Neural cell (in vitro differentiated cells): Measurements from ENCODE around the gene VCX2. TPM values are rescaled to one million over a fixed set of nuclear protein-coding genes. Genes with fewer than 3 reads are reported as not detected.

Experiments used
- H2AFZ ChIP-seq: fragments of 200-600, 300-800 bp; sonication (generic), shearing (Covaris generic); 2 replicates; pipeline ENCODE4 v1.6.0; 2014; ENCODE audit warnings: low read depth, mild to moderate bottlenecking, antibody characterized with exemption, low read length, moderate library complexity
- H3F3A ChIP-seq: fragments of 200-600 bp; shearing (Covaris generic); 2 replicates; pipeline ENCODE4 v1.6.1; 2016; ENCODE audit warnings: mild to moderate bottlenecking, moderate library complexity, mixed read lengths, antibody characterized with exemption, low read length; ENCODE audit not compliant: insufficient read depth, poor library complexity, severe bottlenecking
- H3K27ac ChIP-seq: fragments of 200-600, 300-800 bp; sonication (generic), shearing (Covaris generic); 2 replicates; pipeline ENCODE4 v1.5.1; 2014; ENCODE audit warnings: mild to moderate bottlenecking, low read length, moderate library complexity
- H3K27me3 ChIP-seq: fragments of 300-800, 200-600 bp; sonication (generic), shearing (Covaris generic); 2 replicates; pipeline ENCODE4 v1.6.0; 2014; ENCODE audit warnings: mild to moderate bottlenecking, low read depth, low read length, moderate library complexity; ENCODE audit not compliant: insufficient read depth
- H3K36me3 ChIP-seq: fragments of 300-800, 200-600 bp; sonication (generic), shearing (Covaris generic); 2 replicates; pipeline ENCODE4 v1.5.1; 2014; ENCODE audit warnings: mild to moderate bottlenecking, antibody characterized with exemption, low read length, moderate library complexity; ENCODE audit not compliant: insufficient read depth
- H3K4me2 ChIP-seq: fragments of 300-800, 200-600 bp; sonication (generic), shearing (Covaris generic); 2 replicates; pipeline ENCODE4 v1.6.0; 2014; ENCODE audit warnings: mild to moderate bottlenecking, low read length
- H3K4me3 ChIP-seq: fragments of 300-800, 200-600 bp; sonication (generic), shearing (Covaris generic); 2 replicates; pipeline ENCODE4 v1.5.1; 2014; ENCODE audit warnings: mild to moderate bottlenecking, low read length, moderate library complexity
- H3K79me2 ChIP-seq: fragments of 200-600 bp; shearing (Covaris generic); replicated peaks from 2 replicates; pipeline ENCODE4 v1.6.0; 2014; ENCODE audit warnings: mild to moderate bottlenecking, low read length, moderate library complexity; ENCODE audit not compliant: insufficient read depth
- H3K9ac ChIP-seq: fragments of 300-800, 200-600 bp; sonication (generic), shearing (Covaris generic); 2 replicates; pipeline ENCODE4 v1.6.1; 2016; ENCODE audit warnings: mild to moderate bottlenecking, low read length, mixed read lengths
- H3K9me2 ChIP-seq: fragments of 200-600 bp; shearing (Covaris generic); 2 replicates; pipeline ENCODE4 v1.6.1; 2016; ENCODE audit warnings: mild to moderate bottlenecking, low read length, mixed read lengths; ENCODE audit not compliant: insufficient read depth
- H3K9me3 ChIP-seq: fragments of 200-600, 300-800 bp; sonication (generic), shearing (Covaris generic); 2 replicates; pipeline ENCODE4 v1.6.1; 2016; ENCODE audit warnings: mild to moderate bottlenecking, mixed run types, low read length, moderate library complexity, mixed read lengths
- H4K20me1 ChIP-seq: fragments of 200-600 bp; shearing (Covaris generic); 2 replicates; pipeline ENCODE4 v1.6.1; 2016; ENCODE audit warnings: mild to moderate bottlenecking, mixed run types; ENCODE audit not compliant: insufficient read depth
- EP300 ChIP-seq: fragments of 450-650 bp; conservative IDR thresholded peaks from 2 replicates; pipeline ENCODE4 v1.6.1; 2014; ENCODE audit warnings: antibody characterized with exemption, mild to moderate bottlenecking, moderate library complexity; ENCODE audit not compliant: poor library complexity, severe bottlenecking
- EZH2 ChIP-seq: fragments of 200-600, 300-800 bp; shearing (Covaris generic), sonication (generic); IDR thresholded peaks from 2 replicates; pipeline ENCODE4 v1.6.1; 2014; ENCODE audit warnings: antibody characterized with exemption, low read length, borderline replicate concordance, mild to moderate bottlenecking; ENCODE audit not compliant: insufficient read depth, poor library complexity, severe bottlenecking
- MXI1 ChIP-seq: fragments of 450-650 bp; conservative IDR thresholded peaks from 2 replicates; pipeline ENCODE4 v1.6.1; 2014; ENCODE audit warnings: antibody characterized with exemption, mild to moderate bottlenecking; ENCODE audit not compliant: poor library complexity, severe bottlenecking
- POLR2AphosphoS5 ChIP-seq: IDR thresholded peaks from 2 replicates; pipeline ENCODE4 v1.6.1; 2012
- RAD21 ChIP-seq: fragments of 450-650 bp; conservative IDR thresholded peaks from 2 replicates; pipeline ENCODE4 v1.6.1; 2014; ENCODE audit warnings: antibody characterized with exemption, mild to moderate bottlenecking, moderate library complexity
- SMC3 ChIP-seq: fragments of 450-650 bp; conservative IDR thresholded peaks from 2 replicates; pipeline ENCODE4 v1.6.1; 2014; ENCODE audit warnings: antibody characterized with exemption, mild to moderate bottlenecking, moderate library complexity; ENCODE audit not compliant: poor library complexity
- TAF1 ChIP-seq: IDR thresholded peaks from 2 replicates; pipeline ENCODE4 v1.6.1; 2012; ENCODE audit warnings: low read depth
- polyA plus RNA-seq: library from polyadenylated mRNA; depleted of rRNA; stranded (reverse); fragments of >200 nt; gene quantifications from 2 replicates; pipeline ENCODE4 v1.2.3, GENCODE V29; 2014
- TF ChIP-seq, protein P1 (sequence below): IDR thresholded peaks from 2 replicates; pipeline ENCODE4 v1.6.1; 2012; ENCODE audit warnings: borderline replicate concordance
- TF ChIP-seq, protein P2 (sequence below): fragments of 450-650 bp; IDR thresholded peaks from 2 replicates; pipeline ENCODE4 v1.5.1; 2014; ENCODE audit warnings: antibody characterized with exemption, mild to moderate bottlenecking, moderate library complexity; ENCODE audit not compliant: poor library complexity, severe bottlenecking

VCX2 gene
- polyA plus RNA-seq, 1 donor from 2014 or later, result not detected

DNA sequence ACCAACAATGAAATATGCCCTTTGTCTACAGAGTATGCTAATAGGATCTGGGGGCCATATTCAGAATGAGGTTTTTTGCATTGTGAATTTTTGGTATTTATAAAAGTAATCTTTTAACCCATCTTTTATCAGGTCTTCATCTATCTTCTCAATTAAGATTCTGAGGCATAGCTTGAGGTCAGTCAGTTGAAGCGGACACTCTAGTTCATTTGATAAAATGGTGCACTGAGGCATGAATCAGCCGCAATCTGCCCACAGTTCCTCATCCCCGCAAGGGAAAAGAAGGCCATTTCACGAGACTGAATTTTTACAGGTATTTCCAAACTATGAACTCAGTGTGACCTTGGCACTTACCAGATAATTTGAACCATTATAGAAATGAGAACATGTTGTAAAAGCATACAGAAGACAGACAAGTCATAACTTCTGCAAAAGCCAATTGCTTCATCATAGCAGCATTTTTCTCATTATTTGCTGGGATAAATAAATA is 19.3 kb upstream of the VCX2 start:
- H3K27ac ChIP-seq, result no peak overlapping the region
- no peaks in the 10 kb centered on the region for H3K79me2 ChIP-seq
- no peak overlapping the region for H3K4me3 ChIP-seq
- no peaks in the 10 kb centered on the region for H3K9me3 ChIP-seq
- H3K9me2 ChIP-seq, result no peaks in the 10 kb centered on the region
- no peaks in the 10 kb centered on the region for H3K27me3 ChIP-seq
- no peaks in the 10 kb centered on the region for H4K20me1 ChIP-seq
- H3K4me2 ChIP-seq, result no peak overlapping the region
- H2AFZ ChIP-seq, result no peak overlapping the region
- TF ChIP-seq TAF1 (no peak), EZH2 (no peak), POLR2AphosphoS5 (no peak), RAD21 (no peak), EP300 (no peak), MXI1 (no peak), SMC3 (no peak)
- TF ChIP-seq, protein P1, sequence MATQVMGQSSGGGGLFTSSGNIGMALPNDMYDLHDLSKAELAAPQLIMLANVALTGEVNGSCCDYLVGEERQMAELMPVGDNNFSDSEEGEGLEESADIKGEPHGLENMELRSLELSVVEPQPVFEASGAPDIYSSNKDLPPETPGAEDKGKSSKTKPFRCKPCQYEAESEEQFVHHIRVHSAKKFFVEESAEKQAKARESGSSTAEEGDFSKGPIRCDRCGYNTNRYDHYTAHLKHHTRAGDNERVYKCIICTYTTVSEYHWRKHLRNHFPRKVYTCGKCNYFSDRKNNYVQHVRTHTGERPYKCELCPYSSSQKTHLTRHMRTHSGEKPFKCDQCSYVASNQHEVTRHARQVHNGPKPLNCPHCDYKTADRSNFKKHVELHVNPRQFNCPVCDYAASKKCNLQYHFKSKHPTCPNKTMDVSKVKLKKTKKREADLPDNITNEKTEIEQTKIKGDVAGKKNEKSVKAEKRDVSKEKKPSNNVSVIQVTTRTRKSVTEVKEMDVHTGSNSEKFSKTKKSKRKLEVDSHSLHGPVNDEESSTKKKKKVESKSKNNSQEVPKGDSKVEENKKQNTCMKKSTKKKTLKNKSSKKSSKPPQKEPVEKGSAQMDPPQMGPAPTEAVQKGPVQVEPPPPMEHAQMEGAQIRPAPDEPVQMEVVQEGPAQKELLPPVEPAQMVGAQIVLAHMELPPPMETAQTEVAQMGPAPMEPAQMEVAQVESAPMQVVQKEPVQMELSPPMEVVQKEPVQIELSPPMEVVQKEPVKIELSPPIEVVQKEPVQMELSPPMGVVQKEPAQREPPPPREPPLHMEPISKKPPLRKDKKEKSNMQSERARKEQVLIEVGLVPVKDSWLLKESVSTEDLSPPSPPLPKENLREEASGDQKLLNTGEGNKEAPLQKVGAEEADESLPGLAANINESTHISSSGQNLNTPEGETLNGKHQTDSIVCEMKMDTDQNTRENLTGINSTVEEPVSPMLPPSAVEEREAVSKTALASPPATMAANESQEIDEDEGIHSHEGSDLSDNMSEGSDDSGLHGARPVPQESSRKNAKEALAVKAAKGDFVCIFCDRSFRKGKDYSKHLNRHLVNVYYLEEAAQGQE, result no peak
- TF ChIP-seq, protein P2, sequence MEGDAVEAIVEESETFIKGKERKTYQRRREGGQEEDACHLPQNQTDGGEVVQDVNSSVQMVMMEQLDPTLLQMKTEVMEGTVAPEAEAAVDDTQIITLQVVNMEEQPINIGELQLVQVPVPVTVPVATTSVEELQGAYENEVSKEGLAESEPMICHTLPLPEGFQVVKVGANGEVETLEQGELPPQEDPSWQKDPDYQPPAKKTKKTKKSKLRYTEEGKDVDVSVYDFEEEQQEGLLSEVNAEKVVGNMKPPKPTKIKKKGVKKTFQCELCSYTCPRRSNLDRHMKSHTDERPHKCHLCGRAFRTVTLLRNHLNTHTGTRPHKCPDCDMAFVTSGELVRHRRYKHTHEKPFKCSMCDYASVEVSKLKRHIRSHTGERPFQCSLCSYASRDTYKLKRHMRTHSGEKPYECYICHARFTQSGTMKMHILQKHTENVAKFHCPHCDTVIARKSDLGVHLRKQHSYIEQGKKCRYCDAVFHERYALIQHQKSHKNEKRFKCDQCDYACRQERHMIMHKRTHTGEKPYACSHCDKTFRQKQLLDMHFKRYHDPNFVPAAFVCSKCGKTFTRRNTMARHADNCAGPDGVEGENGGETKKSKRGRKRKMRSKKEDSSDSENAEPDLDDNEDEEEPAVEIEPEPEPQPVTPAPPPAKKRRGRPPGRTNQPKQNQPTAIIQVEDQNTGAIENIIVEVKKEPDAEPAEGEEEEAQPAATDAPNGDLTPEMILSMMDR, result no peak
- H3K9ac ChIP-seq, result no peak overlapping the region
- no peaks in the 10 kb centered on the region for H3K36me3 ChIP-seq
- H3F3A ChIP-seq, result no peaks in the 10 kb centered on the region

DNA sequence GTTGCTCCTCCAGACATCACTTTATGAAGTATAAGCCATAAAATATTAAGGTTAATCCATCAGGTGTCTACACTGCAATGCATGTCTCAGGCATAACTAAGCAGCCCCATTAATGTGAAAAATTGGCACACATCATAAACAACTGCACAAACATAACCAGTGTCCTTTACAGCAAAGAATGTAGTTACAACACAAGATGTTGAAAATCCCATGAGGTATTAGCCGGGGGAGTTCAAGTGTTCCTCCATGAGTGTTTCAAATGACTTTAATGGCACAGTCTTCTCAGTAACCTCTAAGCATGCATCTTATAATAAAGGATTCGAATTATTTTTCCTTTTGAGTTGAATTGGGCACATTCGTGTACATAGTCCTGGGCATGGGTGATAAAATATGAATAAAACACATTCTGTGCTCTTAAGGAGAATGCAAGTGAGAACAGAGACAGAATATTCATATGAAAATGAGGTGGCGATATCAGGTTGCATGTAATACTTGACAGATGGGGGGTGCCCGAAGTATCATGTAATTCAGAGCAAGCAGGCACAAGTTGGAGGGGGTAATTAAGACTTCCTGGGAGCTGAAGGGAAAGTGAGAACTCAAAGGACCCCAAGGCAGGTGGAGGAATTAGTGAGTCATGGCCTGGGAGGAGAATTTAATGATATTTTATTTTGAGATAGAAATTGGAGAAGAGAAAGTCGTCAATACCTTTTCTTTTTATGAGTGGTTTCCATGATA is 18.2 kb upstream of the VCX2 start:
- no peak overlapping the region for H3K4me2 ChIP-seq
- no peak overlapping the region for H3K4me3 ChIP-seq
- H3K9me3 ChIP-seq, result no peaks in the 10 kb centered on the region
- TF ChIP-seq TAF1, result no peak
- TF ChIP-seq, protein P1, result no peak
- no peak for TF ChIP-seq SMC3
- no peak for TF ChIP-seq MXI1
- TF ChIP-seq, protein P2, result no peak
- no peak for TF ChIP-seq EZH2
- TF ChIP-seq RAD21, result no peak
- no peak for TF ChIP-seq EP300
- TF ChIP-seq POLR2AphosphoS5, result no peak
- no peaks in the 10 kb centered on the region for H3F3A ChIP-seq
- H3K27ac ChIP-seq, result no peak overlapping the region
- no peaks in the 10 kb centered on the region for H3K36me3 ChIP-seq
- no peak overlapping the region for H3K9ac ChIP-seq
- H4K20me1 ChIP-seq, result no peaks in the 10 kb centered on the region
- H3K79me2 ChIP-seq, result no peaks in the 10 kb centered on the region
- no peaks in the 10 kb centered on the region for H3K27me3 ChIP-seq
- no peaks in the 10 kb centered on the region for H3K9me2 ChIP-seq
- no peak overlapping the region for H2AFZ ChIP-seq
